Measurements from ENCODE around the gene SH3PXD2A.

The SH3PXD2A gene

DNA sequence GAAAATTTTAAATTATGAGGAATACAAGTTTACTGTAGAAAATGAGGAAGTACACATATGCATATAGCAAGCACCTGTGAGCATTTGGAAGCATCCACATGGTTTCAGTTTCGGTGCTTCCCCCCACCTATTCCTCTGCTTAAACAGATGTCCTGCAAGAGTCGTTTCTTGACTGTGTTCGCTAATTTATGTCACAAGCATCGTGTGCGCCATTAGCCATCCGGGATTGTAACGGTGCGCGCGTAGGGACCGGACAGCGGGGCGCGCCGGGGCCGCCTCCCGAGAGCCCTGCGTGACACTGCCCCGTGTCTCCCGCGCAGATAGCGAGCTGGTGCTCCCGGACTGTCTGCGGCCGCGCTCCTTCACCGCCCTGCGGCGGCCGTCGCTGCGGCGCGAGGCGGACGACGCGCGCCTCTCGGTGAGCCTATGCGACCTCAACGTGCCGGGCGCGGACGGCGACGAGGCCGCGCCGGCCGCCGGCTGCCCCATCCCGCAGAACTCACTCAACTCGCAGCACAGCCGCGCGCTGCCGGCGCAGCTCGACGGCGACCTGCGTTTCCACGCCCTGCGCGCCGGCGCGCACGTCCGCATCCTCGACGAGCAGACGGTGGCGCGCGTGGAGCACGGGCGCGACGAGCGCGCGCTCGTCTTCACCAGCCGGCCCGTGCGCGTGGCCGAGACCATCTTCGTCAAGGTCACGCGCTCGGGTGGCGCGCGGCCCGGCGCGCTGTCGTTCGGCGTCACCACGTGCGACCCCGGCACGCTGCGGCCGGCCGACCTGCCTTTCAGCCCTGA lies 271.0 kb downstream of the SH3PXD2A start:
- no peak for TF ChIP-seq CTCF (IDR thresholded peaks at IDR 0.05)

GRCh38 chr10:103583871-103584215 lies 271.5 kb downstream of the SH3PXD2A start:
- no peak for TF ChIP-seq CTCF (IDR thresholded peaks at IDR 0.05)

- TF ChIP-seq CTCF (IDR thresholded peaks at IDR 0.05) = no peak
These were observed 272.8 kb downstream of the SH3PXD2A start for GRCh38 chr10:103582331-103583123.

GRCh38 chr10:103581499-103581898 lies 273.9 kb downstream of the SH3PXD2A start:
- TF ChIP-seq CTCF (IDR thresholded peaks at IDR 0.05) = no peak

DNA sequence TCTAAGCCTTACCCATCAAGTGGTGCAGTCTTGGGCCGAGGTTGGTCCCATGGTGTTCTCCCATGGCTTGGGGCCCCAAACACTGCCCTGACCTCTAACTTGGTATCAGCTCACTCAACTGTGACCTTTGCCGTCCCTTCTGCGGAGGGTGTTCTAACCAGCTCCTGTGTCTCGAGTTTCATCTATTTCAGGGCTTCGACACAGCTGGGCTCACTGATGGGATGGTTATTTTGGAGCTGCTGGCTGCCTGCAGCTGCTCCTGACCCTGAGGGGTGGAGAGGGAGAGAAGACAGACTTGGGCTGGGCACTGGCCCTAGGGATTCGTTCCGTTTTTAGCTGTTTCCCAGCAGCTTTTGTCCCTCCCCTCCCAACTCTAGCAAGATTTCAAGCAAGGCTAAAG lies 274.9 kb downstream of the SH3PXD2A start:
- TF ChIP-seq CTCF (IDR thresholded peaks at IDR 0.05) = no peak

DNA sequence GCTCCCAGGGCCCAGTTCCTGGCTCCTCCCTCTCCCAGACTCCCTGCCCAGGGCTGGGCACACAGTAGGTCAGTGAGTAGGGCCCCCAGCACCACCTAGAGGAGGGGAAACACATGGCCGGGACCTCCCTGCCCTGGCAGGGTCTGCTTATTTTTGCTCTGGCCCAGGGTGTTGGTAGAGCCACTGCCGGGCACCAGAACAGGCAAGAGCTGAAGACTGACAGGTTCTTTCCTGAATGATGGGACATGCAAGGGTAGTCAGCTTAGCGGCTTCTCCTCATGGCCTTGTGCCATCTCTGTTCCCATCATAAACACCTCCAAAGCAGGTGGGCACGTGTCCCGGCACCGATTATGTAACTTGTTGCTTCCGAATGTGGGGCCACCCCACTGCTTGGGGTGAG lies 275.4 kb downstream of the SH3PXD2A start:
- no peak for TF ChIP-seq CTCF (IDR thresholded peaks at IDR 0.05)

GRCh38 chr10:103578782-103579382 lies 276.5 kb downstream of the SH3PXD2A start:
- TF ChIP-seq CTCF (IDR thresholded peaks at IDR 0.05) = no peak
